Measurements from ENCODE around the gene DNASE2. TPM values are rescaled to one million over a fixed set of nuclear protein-coding genes. Genes with fewer than 3 reads are reported as not detected.
A peak's percentile ranks its signal among the peaks of the same experiment; 100 is the strongest.

DNASE2 gene
- total RNA-seq, 1 experiment from 2014 or later: 22.7 TPM

DNA sequence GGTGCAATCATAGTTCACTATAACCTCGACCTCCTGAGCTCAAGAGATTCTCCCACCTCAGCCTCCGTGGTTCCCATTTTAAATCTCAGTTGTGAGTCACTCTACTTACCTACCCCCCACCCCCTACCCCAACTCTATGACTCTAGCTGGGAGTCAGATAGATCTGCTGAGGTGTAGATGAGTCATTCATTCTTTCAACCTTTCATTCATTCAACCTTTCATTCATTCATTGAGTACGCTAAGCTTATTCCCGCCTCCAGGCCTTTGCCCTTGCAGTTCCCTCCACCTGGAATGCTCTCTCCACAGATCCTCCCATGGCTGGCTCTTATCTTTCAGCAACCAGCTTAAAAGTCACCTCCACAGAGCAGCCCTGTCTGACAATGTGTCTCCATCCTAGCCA is 44.0 kb downstream of the DNASE2 start:
- no peaks in the 10 kb centered on the region for H3K9me3 ChIP-seq (ENCODE audit: low read depth, low read length, poor library complexity, severe bottlenecking)
- peaks cover 27% of the 10 kb centered on the region for H3K4me1 ChIP-seq (ENCODE audit: insufficient read depth, low read length, poor library complexity, severe bottlenecking)
- no peaks in the 10 kb centered on the region for H3K36me3 ChIP-seq (ENCODE audit: insufficient read depth, low read length, poor library complexity, severe bottlenecking)
- TF ChIP-seq EZH2 (IDR thresholded peaks at IDR 0.05; ENCODE audit: borderline replicate concordance, low read depth, low read length, poor library complexity, severe bottlenecking) (no peak), CTCF (conservative IDR thresholded peaks at IDR 0.05; ENCODE audit: low read depth, low read length) (no peak)
- ChIA-PET CTCF (interaction anchor here (0.7 kb wide), 1 partner anchor 10 kb away, joined by 6 read pairs; no protein-coding TSS in a partner anchor), POLR2A (ENCODE audit: low non-redundant PET) (no interaction called here)
- intact Hi-C loops (cut with micrococcal nuclease; ENCODE audit: unreplicated experiment): no loop called here
- H3K27ac ChIP-seq (ENCODE audit: low read depth, low read length, poor library complexity, severe bottlenecking): no peak overlapping the region
- no peaks in the 10 kb centered on the region for H3K27me3 ChIP-seq (replicated peaks; ENCODE audit: insufficient read depth, low read depth, low read length, poor library complexity)
- BruUV-seq (replicated peaks): no TSS peak
- no peak for DNase-seq (ENCODE audit: low spot score)
- no peak overlapping the region for H3K4me3 ChIP-seq (ENCODE audit: low read depth, low read length, poor library complexity, severe bottlenecking)

DNA sequence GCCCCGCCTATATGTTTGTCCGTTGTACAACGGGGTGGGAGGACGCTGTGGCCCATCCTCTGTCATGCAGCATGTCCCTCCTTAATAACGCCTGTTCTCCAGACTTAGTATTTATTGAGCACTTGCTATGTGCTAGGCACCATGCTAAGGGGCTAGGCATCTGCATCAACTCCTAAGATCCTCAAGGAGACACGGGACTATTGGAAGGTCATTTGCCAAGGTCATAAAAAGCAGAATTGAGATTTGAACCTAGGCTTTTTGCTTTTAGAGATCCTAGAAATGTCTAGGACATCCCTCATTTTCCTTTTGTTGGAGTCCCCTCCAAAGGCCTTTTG is 44.8 kb downstream of the DNASE2 start:
- intact Hi-C loops (cut with micrococcal nuclease; ENCODE audit: unreplicated experiment): no loop called here
- H3K27ac ChIP-seq (ENCODE audit: low read depth, low read length, poor library complexity, severe bottlenecking): no peak overlapping the region

GRCh38 chr19:12834976-12835757 is 46.1 kb downstream of the DNASE2 start:
- ChIA-PET POLR2A (ENCODE audit: low non-redundant PET) (no interaction called here), CTCF (interaction anchor here (1.1 kb wide), 1 partner anchor 12 kb away, joined by 5 read pairs; no protein-coding TSS in a partner anchor)
- Histone ChIP-seq H3K27me3 (replicated peaks; ENCODE audit: insufficient read depth, low read depth, low read length, poor library complexity) (no peaks in the 10 kb centered on the region), H3K27ac (ENCODE audit: low read depth, low read length, poor library complexity, severe bottlenecking) (no peak overlapping the region), H3K4me1 (ENCODE audit: insufficient read depth, low read length, poor library complexity, severe bottlenecking) (peaks cover 17% of the 10 kb centered on the region), H3K9me3 (ENCODE audit: low read depth, low read length, poor library complexity, severe bottlenecking) (no peaks in the 10 kb centered on the region), H3K4me3 (ENCODE audit: low read depth, low read length, poor library complexity, severe bottlenecking) (no peak overlapping the region), H3K36me3 (ENCODE audit: insufficient read depth, low read length, poor library complexity, severe bottlenecking) (no peaks in the 10 kb centered on the region)
- DNase-seq (ENCODE audit: low spot score): peak; percentile 81
- TF ChIP-seq CTCF (conservative IDR thresholded peaks at IDR 0.05; ENCODE audit: low read depth, low read length): no peak
- no peak for TF ChIP-seq EZH2 (IDR thresholded peaks at IDR 0.05; ENCODE audit: borderline replicate concordance, low read depth, low read length, poor library complexity, severe bottlenecking)
- no TSS peak for BruUV-seq (replicated peaks)
- intact Hi-C loops (cut with micrococcal nuclease; ENCODE audit: unreplicated experiment): no loop called here

More for the DNA sequence above, 44.8 kb downstream of the DNASE2 start:
- BruUV-seq (replicated peaks): no TSS peak
- Histone ChIP-seq H3K4me1 (ENCODE audit: insufficient read depth, low read length, poor library complexity, severe bottlenecking) (peaks cover 27% of the 10 kb centered on the region), H3K9me3 (ENCODE audit: low read depth, low read length, poor library complexity, severe bottlenecking) (no peaks in the 10 kb centered on the region), H3K4me3 (ENCODE audit: low read depth, low read length, poor library complexity, severe bottlenecking) (no peak overlapping the region), H3K27me3 (replicated peaks; ENCODE audit: insufficient read depth, low read depth, low read length, poor library complexity) (no peaks in the 10 kb centered on the region), H3K36me3 (ENCODE audit: insufficient read depth, low read length, poor library complexity, severe bottlenecking) (no peaks in the 10 kb centered on the region)
- DNase-seq (ENCODE audit: low spot score): no peak
- POLR2A ChIA-PET (ENCODE audit: low non-redundant PET): no interaction called here
- CTCF ChIA-PET: no interaction called here
- TF ChIP-seq CTCF (conservative IDR thresholded peaks at IDR 0.05; ENCODE audit: low read depth, low read length) (no peak), EZH2 (IDR thresholded peaks at IDR 0.05; ENCODE audit: borderline replicate concordance, low read depth, low read length, poor library complexity, severe bottlenecking) (no peak)

All from A673 (cell line).